Thyroid gland (tissue), 4 donors: ENCODE results near the gene SETD3. TPM values are rescaled to one million over a fixed set of nuclear protein-coding genes. Genes with fewer than 3 reads are reported as not detected.

ENCODE experiments used
- DNase-seq, 2 donors: peaks; one replicate each; pipeline ENCODE4 v3.0.0-alpha.2; 2019
- H3K27ac ChIP-seq, 3 donors: fragments of 200-600 bp; sonication (generic); 1 replicate in 2 of 3; 2 replicates in 1 of 3; pipeline ENCODE4 v1.5.1; 2016 to 2019; ENCODE audit warnings: mild to moderate bottlenecking in 1 of 3, moderate library complexity in 1 of 3
- H3K27me3 ChIP-seq: fragments of 200-600 bp; sonication (generic); one replicate; pipeline ENCODE4 v1.5.1; 2019
- H3K36me3 ChIP-seq, 2 donors: fragments of 200-600 bp; sonication (generic); one replicate each; pipeline ENCODE4 v1.5.1; 2016 to 2019
- H3K4me1 ChIP-seq, 2 donors: fragments of 200-600 bp; sonication (generic); one replicate each; pipeline ENCODE4 v1.5.1; 2017 to 2019
- H3K4me3 ChIP-seq, 3 donors: fragments of 200-600 bp; sonication (generic); replicated peaks in 1 of 3; 1 replicate in 2 of 3; 2 replicates in 1 of 3; pipeline ENCODE4 v1.5.1; 2016; ENCODE audit warnings: mild to moderate bottlenecking in 1 of 3
- H3K9me3 ChIP-seq: fragments of 200-600 bp; sonication (generic); one replicate; pipeline ENCODE4 v1.5.1; 2017
- CTCF ChIP-seq, 6 experiments: fragments of 200-600 bp in 3 of 6; fragments of 450-650 bp in 3 of 6; sonication (generic) in 3 of 6; IDR thresholded peaks; one replicate each; pipeline ENCODE4 v1.5.1; 2016 to 2019; ENCODE audit warnings: antibody characterized with exemption in 6 of 6, mild to moderate bottlenecking in 2 of 6, inconsistent platforms in 1 of 6, moderate library complexity in 1 of 6
- POLR2A ChIP-seq, 2 donors: fragments of 450-650 bp; IDR thresholded peaks; one replicate each; pipeline ENCODE4 v1.6.1; 2017; ENCODE audit warnings: antibody characterized with exemption in 2 of 2, mild to moderate bottlenecking in 2 of 2, moderate library complexity in 1 of 2
- WGBS, 2 donors: methylation state at CpG; one replicate each; pipeline ENCODE4 v1.1.5; 2017; 5-methylcytosine and 5-hydroxymethylcytosine counted together
- intact Hi-C: fragments of 100-400 bp; cut with DNase I; formaldehyde crosslinking; loops from one replicate; pipeline ENCODE4 v1.15.1; 2023
- total RNA-seq, 4 donors: library from RNA; depleted of rRNA; stranded (reverse); fragments of >200 nt; gene quantifications; one replicate each; pipeline ENCODE4 v1.2.3, GENCODE V29; 2016

SETD3 gene
- total RNA-seq, 4 donors from 2014 or later: 119 to 141 (median 130) TPM

- Histone ChIP-seq H3K27me3 (no peaks in the 10 kb centered on the region), H3K36me3 (no peaks in the 10 kb centered on the region), H3K4me3 (peak overlapping the region; percentile 65 to 87 (median 77)), H3K4me1 (peaks cover 36 to 43% of the 10 kb centered on the region in 2 donors), H3K27ac (peak overlapping the region; percentile 62 to 70 (median 63)), H3K9me3 (no peaks in the 10 kb centered on the region)
- TF ChIP-seq CTCF (IDR thresholded peaks at IDR 0.05) (no peak), POLR2A (IDR thresholded peaks at IDR 0.05) (no peak)
- intact Hi-C loops: no loop called here
- peak; percentile 53 to 61 for DNase-seq
- 6 to 10% methylated on average over 18 of the region's 18 CpGs for WGBS, 2 donors
These were observed 1.3 kb downstream of the SETD3 start for GRCh38 chr14:99479160-99479905.

GRCh38 chr14:99478128-99478527, 2.5 kb downstream of the SETD3 start:
- peak overlapping the region; percentile 51 to 70 (median 62) for H3K27ac ChIP-seq
- peak in 1 of 2 donors; percentile 27 for DNase-seq
- 54 to 57% methylated on average over 4 of the region's 4 CpGs for WGBS, 2 donors
- H3K4me3 ChIP-seq: no peak overlapping the region
- no peaks in the 10 kb centered on the region for H3K9me3 ChIP-seq
- H3K36me3 ChIP-seq: no peaks in the 10 kb centered on the region
- TF ChIP-seq CTCF (IDR thresholded peaks at IDR 0.05) (no peak), POLR2A (IDR thresholded peaks at IDR 0.05) (no peak)
- no peaks in the 10 kb centered on the region for H3K27me3 ChIP-seq
- intact Hi-C loops: no loop called here
- peaks cover 33 to 39% of the 10 kb centered on the region in 2 donors for H3K4me1 ChIP-seq

- no peak overlapping the region for H3K27ac ChIP-seq
- no peaks in the 10 kb centered on the region for H3K27me3 ChIP-seq
- TF ChIP-seq CTCF (IDR thresholded peaks at IDR 0.05): no peak
- no peak for TF ChIP-seq POLR2A (IDR thresholded peaks at IDR 0.05)
- H3K4me3 ChIP-seq: no peak overlapping the region
- intact Hi-C loops: no loop called here
- no peak for DNase-seq
- H3K36me3 ChIP-seq: no peaks in the 10 kb centered on the region
- WGBS, 2 donors: 64 to 78% methylated on average over 1 of the region's 1 CpG
- H3K4me1 ChIP-seq: peaks cover 24 to 28% of the 10 kb centered on the region in 2 donors
- H3K9me3 ChIP-seq: no peaks in the 10 kb centered on the region
These were observed 3.8 kb downstream of the SETD3 start for GRCh38 chr14:99476864-99477263.

- Histone ChIP-seq H3K4me3 (no peak overlapping the region), H3K36me3 (no peaks in the 10 kb centered on the region), H3K4me1 (peaks cover 24 to 28% of the 10 kb centered on the region in 2 donors), H3K27ac (no peak overlapping the region), H3K27me3 (no peaks in the 10 kb centered on the region), H3K9me3 (no peaks in the 10 kb centered on the region)
- intact Hi-C loops: no loop called here
- DNase-seq: no peak
- TF ChIP-seq CTCF (IDR thresholded peaks at IDR 0.05) (no peak), POLR2A (IDR thresholded peaks at IDR 0.05) (no peak)
- WGBS, 2 donors: 94 to 97% methylated on average over 2 of the region's 2 CpGs
These were observed 5.0 kb downstream of the SETD3 start for GRCh38 chr14:99475660-99476059.

GRCh38 chr14:99475179-99475578, 5.5 kb downstream of the SETD3 start:
- Histone ChIP-seq H3K9me3 (no peaks in the 10 kb centered on the region), H3K27me3 (no peaks in the 10 kb centered on the region), H3K36me3 (no peaks in the 10 kb centered on the region), H3K4me1 (peaks cover 24 to 28% of the 10 kb centered on the region in 2 donors), H3K4me3 (no peak overlapping the region), H3K27ac (no peak overlapping the region)
- peak in 1 of 2 donors; percentile 19 for DNase-seq
- WGBS, 2 donors: 58 to 63% methylated on average over 9 of the region's 9 CpGs
- no peak for TF ChIP-seq POLR2A (IDR thresholded peaks at IDR 0.05)
- peak in 3 of 6 experiments; percentile 17 to 18 (median 17) for TF ChIP-seq CTCF (IDR thresholded peaks at IDR 0.05)
- intact Hi-C loops: no loop called here
